Left ventricle myocardium inferior (tissue), 1 donor: ENCODE data around the gene ATF6. TPM values are rescaled to one million over a fixed set of nuclear protein-coding genes. Genes with fewer than 3 reads are reported as not detected.

ENCODE experiments used
- DNase-seq: peaks from one replicate; pipeline ENCODE4 v3.0.0-alpha.2; 2020
- H3K27ac ChIP-seq: fragments of 200-600 bp; replicated peaks from 2 replicates; pipeline ENCODE4 v1.8.0; 2021
- H3K27me3 ChIP-seq: fragments of 200-600 bp; 2 replicates; pipeline ENCODE4 v1.8.0; 2021; ENCODE audit warnings: low read depth
- H3K36me3 ChIP-seq: fragments of 200-600 bp; 2 replicates; pipeline ENCODE4 v1.8.0; 2021
- H3K4me1 ChIP-seq: fragments of 200-600 bp; 2 replicates; pipeline ENCODE4 v1.8.0; 2021
- H3K4me3 ChIP-seq: fragments of 200-600 bp; 2 replicates; pipeline ENCODE4 v1.8.0; 2021; ENCODE audit warnings: mild to moderate bottlenecking, moderate library complexity
- H3K9me3 ChIP-seq: fragments of 200-600 bp; replicated peaks from 2 replicates; pipeline ENCODE4 v1.8.0; 2021
- intact Hi-C: fragments of 100-400 bp; cut with micrococcal nuclease; formaldehyde crosslinking; loops from one replicate; pipeline ENCODE4 v1.11.0; 2022
- total RNA-seq: library from RNA; stranded (reverse); fragmentation: NEBNext Ultra II Directional; extraction: Animal tissue kit (Norgen Biotek cat#: 25700); gene quantifications from one replicate; pipeline ENCODE4 v1.2.1, GENCODE V29; 2021
- TF ChIP-seq, protein P1 (sequence below): fragments of 200-600 bp; IDR thresholded peaks from 2 replicates; pipeline ENCODE4 v1.8.0; 2021; ENCODE audit warnings: antibody characterized with exemption, mild to moderate bottlenecking, borderline replicate concordance
- donor health status: DM: no; HTN: yes; CAD: no; lungs with severe emphysema.

Gene ATF6
- total RNA-seq, 1 donor from 2014 or later = 13.0 TPM

DNA sequence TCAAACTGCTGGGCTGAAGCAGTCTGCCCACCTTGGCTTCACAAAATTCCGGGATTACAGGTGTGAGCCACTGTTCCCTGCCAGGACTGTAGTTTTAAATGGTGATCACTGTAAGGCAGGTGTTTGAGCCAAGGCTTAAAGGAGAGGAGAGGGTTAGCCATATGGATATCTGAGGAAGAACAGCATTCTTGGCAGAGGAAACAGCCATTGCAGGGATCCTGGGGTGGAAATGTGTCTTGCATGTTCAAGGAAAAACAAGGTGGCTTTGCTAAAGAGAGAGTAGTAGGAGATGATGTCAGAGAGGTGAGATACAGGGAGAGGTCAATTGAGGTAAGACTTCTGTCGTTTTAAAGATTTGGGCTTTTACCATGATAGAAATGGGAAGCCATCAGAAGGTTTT, 73.5 kb downstream of the ATF6 start:
- H3K4me3 ChIP-seq = no peak overlapping the region
- no peaks in the 10 kb centered on the region for H3K27me3 ChIP-seq
- TF ChIP-seq, protein P1, sequence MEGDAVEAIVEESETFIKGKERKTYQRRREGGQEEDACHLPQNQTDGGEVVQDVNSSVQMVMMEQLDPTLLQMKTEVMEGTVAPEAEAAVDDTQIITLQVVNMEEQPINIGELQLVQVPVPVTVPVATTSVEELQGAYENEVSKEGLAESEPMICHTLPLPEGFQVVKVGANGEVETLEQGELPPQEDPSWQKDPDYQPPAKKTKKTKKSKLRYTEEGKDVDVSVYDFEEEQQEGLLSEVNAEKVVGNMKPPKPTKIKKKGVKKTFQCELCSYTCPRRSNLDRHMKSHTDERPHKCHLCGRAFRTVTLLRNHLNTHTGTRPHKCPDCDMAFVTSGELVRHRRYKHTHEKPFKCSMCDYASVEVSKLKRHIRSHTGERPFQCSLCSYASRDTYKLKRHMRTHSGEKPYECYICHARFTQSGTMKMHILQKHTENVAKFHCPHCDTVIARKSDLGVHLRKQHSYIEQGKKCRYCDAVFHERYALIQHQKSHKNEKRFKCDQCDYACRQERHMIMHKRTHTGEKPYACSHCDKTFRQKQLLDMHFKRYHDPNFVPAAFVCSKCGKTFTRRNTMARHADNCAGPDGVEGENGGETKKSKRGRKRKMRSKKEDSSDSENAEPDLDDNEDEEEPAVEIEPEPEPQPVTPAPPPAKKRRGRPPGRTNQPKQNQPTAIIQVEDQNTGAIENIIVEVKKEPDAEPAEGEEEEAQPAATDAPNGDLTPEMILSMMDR = no peak
- no peaks in the 10 kb centered on the region for H3K9me3 ChIP-seq
- H3K4me1 ChIP-seq = peaks cover 13% of the 10 kb centered on the region
- no peak for DNase-seq
- H3K27ac ChIP-seq = no peak overlapping the region
- peaks cover 13% of the 10 kb centered on the region for H3K36me3 ChIP-seq
- intact Hi-C loops = no loop called here

DNA sequence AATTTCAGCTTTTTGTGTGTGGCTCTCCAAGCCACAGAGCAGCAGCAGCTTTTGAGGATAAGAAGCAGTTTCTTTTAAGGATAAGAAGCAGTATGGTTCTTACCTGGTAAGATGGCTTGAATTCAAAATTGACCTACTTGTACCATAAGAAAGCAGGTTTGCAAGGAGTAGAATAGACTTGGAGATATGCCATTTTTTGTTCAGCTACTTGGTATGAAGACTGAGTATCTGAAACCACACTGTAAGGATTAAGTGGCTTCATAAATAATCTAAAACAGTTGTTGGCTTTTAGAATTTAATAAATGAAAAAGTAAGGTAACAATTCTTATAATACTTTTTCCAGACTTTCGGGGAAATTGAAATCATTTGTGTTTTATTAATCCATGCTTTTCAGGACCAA, 74.2 kb downstream of the ATF6 start:
- H3K4me1 ChIP-seq = peaks cover 13% of the 10 kb centered on the region
- no peak for DNase-seq

DNA sequence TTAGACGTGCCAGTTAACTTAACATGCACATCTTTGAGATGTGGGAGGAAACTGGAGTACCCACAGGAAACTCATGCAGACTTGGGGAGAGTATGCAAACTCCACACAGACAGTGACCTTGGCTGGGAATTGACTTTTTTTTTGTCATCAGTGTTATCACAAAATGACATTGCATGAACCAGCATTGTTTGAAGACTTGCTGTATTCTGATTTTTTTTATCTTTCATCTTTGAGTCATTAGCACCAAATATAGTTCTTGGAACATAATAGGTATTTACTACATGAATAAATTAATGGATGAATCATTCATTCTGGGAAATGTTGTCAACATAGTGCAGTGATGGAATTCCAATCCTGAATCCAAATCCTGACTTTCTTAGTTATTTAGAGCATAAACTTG, 77.0 kb downstream of the ATF6 start:
- H3K4me3 ChIP-seq = no peak overlapping the region
- intact Hi-C loops = no loop called here
- H3K9me3 ChIP-seq = no peaks in the 10 kb centered on the region
- peaks cover 14% of the 10 kb centered on the region for H3K4me1 ChIP-seq
- TF ChIP-seq, protein P1 = no peak
- H3K36me3 ChIP-seq = peaks cover 29% of the 10 kb centered on the region
- H3K27me3 ChIP-seq = no peaks in the 10 kb centered on the region
- H3K27ac ChIP-seq = no peak overlapping the region
- no peak for DNase-seq

More for the DNA sequence above, 74.2 kb downstream of the ATF6 start:
- Histone ChIP-seq H3K36me3 (peaks cover 13% of the 10 kb centered on the region), H3K9me3 (no peaks in the 10 kb centered on the region), H3K4me3 (no peak overlapping the region), H3K27me3 (no peaks in the 10 kb centered on the region), H3K27ac (no peak overlapping the region)
- TF ChIP-seq, protein P1 = no peak
- intact Hi-C loops = no loop called here

DNA sequence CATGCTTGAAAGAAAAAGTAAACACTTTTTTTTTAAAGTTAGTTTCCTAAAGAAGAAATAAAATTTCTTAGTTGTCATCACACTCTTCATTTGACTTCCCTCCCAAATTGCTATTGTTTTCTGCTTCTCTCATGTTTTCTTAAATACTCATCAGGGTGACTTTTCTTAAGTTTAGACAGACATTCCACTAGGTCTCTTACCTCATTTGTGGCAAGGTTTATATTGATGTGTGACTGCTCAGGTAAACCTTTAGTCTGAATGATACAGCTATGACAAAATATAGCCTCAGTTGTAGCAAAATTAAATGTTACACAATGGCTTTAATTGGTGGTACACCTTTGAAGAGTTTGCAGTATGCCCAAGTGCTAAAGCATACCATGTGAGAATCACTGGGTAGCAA, 78.6 kb downstream of the ATF6 start:
- TF ChIP-seq, protein P1 = no peak
- intact Hi-C loops = no loop called here
- no peaks in the 10 kb centered on the region for H3K27me3 ChIP-seq

DNA sequence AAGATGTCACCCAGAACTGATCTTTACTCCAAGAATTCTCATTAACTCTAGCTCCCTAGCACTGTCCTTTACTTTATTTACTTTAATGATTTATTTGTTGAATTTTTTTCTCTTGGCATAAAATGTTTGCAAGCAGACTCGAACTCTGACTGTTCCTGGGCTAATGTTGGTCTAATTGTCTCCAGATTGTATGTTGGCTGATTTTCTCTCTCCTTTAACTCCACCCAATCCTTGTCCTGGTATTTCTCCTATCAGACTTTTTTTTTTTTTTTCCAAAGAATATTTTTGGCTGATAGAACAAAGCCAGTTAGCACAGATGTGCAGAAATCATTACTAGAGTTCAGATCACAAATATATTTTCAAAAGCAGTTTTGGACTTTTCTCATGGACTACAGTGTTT, 82.6 kb downstream of the ATF6 start:
- H3K36me3 ChIP-seq = peaks cover 37% of the 10 kb centered on the region
- H3K27me3 ChIP-seq = no peaks in the 10 kb centered on the region
- no peak overlapping the region for H3K4me3 ChIP-seq
- TF ChIP-seq, protein P1 = no peak
- intact Hi-C loops = no loop called here
- no peak for DNase-seq
- H3K27ac ChIP-seq = no peak overlapping the region
- no peaks in the 10 kb centered on the region for H3K9me3 ChIP-seq
- H3K4me1 ChIP-seq = peaks cover 17% of the 10 kb centered on the region

More for the DNA sequence above, 78.6 kb downstream of the ATF6 start:
- no peak overlapping the region for H3K4me3 ChIP-seq
- no peak overlapping the region for H3K27ac ChIP-seq
- peaks cover 29% of the 10 kb centered on the region for H3K36me3 ChIP-seq
- no peaks in the 10 kb centered on the region for H3K9me3 ChIP-seq
- no peak for DNase-seq
- peaks cover 17% of the 10 kb centered on the region for H3K4me1 ChIP-seq

DNA sequence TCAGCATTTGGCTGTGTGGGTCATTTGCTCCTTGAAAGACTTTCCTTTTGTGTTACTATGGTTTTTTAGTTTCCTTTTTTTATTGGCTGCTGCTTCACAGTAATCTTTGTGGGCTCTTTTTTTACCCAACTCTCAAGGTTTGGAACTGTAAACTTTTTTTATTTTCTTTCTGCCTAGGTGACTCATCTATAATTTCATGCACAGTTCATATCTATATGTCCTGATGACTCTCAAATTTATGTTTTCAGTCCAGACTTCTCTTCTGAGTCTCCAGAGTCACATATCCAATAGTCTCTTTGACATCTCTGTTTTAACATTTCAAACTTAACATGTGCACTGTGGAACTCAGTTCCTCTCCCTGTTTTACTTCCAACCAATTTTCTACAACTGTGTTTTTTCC, 83.4 kb downstream of the ATF6 start:
- peaks cover 17% of the 10 kb centered on the region for H3K4me1 ChIP-seq
- peaks cover 45% of the 10 kb centered on the region for H3K36me3 ChIP-seq
- H3K27me3 ChIP-seq = no peaks in the 10 kb centered on the region
- H3K9me3 ChIP-seq = no peaks in the 10 kb centered on the region
- no peak overlapping the region for H3K27ac ChIP-seq
- TF ChIP-seq, protein P1 = no peak
- H3K4me3 ChIP-seq = no peak overlapping the region
- no peak for DNase-seq
- intact Hi-C loops = no loop called here
